G401 (cell line): ENCODE data around the gene SEMA3E. TPM values are rescaled to one million over a fixed set of nuclear protein-coding genes. Genes with fewer than 3 reads are reported as not detected.

Experiments used
- DNase-seq: peaks from one replicate; pipeline ENCODE4 v3.0.0-alpha.2; 2015; ENCODE audit warnings: low spot score
- in situ Hi-C: cut with HindIII; loops from 2 replicates; pipeline ENCODE4 v1.10.0; 2016; ENCODE audit warnings: low sequenced_read_pairs, mixed read lengths
- total RNA-seq: library from RNA; depleted of rRNA; stranded (reverse); fragments of >200 nt; shearing (Covaris generic); gene quantifications from 2 replicates; pipeline ENCODE4 v1.2.3, GENCODE V29; 2014

SEMA3E gene
- total RNA-seq, 1 experiment from 2014 or later, result 0.47 TPM

DNA sequence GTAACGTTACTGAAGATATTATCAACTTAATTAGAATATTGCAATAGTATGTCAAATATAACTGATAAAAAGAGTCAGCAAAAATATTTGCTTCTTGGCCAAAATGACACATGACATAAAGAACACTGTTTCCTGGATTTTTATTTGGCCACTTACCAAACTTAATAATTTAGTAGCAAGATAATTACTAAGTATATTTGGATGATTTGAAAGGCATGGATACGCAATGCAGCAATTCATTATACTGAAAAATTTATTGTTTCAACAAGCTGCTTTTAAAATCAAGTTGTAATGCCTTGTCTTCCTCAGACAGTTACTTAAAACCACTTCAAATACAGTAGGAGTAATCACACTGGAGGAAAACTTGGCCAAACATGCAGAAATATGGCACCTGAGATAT is 234.0 kb downstream of the SEMA3E start:
- in situ Hi-C loops, result no loop called here
- no peak for DNase-seq

DNA sequence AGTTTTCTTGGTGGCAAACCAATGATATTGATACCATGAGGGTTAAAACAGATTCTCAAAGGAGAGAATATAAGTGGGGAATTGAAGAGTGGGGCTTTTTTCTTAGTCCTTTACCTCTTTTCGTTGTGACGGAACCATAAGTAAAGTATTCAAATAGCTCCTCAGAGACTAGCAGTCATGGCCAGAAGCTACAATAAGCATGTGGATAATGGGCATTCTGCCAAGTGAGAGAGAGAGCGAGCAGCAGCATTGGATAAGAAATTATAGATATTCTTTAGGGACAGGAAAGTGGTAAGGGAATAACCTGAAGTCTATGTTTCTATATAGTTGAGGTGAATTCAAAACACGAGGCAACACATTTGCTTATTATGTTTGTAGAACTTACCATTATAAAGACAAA is 235.1 kb downstream of the SEMA3E start:
- DNase-seq, result peak; percentile 15
- in situ Hi-C loops, result no loop called here

GRCh38 chr7:83413424-83413823 is 235.5 kb downstream of the SEMA3E start:
- in situ Hi-C loops, result no loop called here
- no peak for DNase-seq

GRCh38 chr7:83410989-83411591 is 237.8 kb downstream of the SEMA3E start:
- peak; percentile 43 for DNase-seq
- in situ Hi-C loops, result no loop called here

GRCh38 chr7:83394776-83395175 is 254.2 kb downstream of the SEMA3E start:
- in situ Hi-C loops, result no loop called here
- DNase-seq, result no peak

DNA sequence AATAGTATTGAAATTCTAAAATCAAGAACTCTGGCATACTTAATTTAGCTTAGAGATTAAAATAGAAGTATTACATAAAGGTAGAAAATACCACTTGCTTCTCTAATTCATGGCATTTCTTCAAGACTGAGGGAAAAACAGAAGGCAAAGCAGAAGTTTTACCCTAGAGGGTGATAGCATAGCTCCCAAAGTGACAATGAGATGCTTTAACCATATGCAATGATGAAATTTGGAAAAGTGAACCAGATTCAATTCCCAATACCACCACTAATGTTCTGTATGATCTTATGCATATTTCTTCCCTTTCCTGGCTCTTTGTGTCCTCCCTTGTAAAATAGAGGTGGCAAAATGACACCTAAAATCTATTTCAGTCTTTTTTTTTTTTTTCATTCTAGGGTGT is 260.5 kb downstream of the SEMA3E start:
- in situ Hi-C loops, result no loop called here
- DNase-seq, result no peak

DNA sequence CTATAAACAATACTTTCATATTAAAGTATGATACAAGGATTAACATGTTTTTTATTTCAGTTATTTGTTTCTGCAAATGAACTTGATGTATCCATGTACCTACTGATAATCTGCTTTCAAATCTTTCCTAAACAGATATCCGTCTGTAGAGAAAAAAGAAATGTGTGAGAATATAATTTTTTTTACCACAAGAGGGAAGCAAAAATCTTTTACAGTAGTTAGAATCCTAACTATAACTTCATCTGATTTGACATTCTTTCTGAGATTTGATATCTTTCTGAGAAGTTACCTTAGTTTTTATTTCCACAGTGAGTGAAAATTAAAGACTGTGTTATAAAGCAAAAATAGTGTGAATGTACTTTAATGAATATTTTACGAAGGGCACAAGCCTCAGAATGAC is 282.3 kb downstream of the SEMA3E start:
- no peak for DNase-seq
- in situ Hi-C loops, result no loop called here

DNA sequence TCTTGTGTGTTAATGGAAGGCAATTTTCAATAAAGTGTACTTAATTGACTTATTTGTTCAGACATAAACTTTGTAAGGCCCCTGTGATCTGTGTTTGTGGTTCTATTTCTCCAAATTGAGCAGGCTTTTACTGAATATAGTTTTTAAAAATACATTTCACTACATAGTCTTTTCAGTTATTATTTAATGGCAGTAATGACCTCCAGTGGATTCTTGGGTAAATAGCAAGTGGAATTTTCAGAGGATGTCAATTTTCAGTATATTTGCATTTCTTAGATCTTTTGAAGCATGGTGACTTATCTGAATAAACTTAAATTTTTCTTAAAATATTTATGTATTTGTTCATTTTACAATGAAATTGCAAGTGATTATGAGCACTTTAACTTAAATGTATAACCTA is 283.2 kb downstream of the SEMA3E start:
- in situ Hi-C loops, result no loop called here

DNA sequence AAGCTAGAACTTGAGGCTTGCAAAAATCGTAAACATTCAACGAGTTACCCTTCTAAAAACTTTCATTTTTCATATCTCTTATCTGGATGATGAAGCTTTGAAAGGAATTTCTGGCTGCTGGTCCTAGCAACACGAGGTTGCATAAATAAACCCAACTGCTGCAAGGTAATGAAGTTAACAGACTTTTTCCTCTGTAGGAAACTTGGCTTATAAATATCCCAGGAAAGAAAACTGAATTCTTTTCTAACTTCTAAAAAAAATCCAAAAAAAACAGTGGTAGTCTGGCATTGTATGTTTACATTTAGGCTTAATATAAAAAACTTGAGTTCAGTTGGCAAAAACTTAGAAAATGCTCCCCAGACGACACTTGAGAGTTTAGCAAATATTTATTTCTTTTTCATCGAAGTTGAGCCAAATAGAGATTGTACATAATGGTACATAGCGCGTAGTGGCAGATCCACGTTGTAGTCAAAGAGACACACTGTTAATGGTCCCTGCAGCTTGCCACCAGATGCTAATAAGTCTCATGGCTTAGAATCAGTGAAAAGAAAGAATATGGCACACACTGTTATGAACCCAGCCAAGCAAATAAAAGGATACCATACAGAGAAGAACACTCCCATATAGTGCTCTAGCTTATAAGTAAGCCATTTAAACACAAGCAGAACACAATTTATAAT is 285.9 kb downstream of the SEMA3E start:
- in situ Hi-C loops, result no loop called here
- no peak for DNase-seq

More for the DNA sequence above, 283.2 kb downstream of the SEMA3E start:
- no peak for DNase-seq

DNA sequence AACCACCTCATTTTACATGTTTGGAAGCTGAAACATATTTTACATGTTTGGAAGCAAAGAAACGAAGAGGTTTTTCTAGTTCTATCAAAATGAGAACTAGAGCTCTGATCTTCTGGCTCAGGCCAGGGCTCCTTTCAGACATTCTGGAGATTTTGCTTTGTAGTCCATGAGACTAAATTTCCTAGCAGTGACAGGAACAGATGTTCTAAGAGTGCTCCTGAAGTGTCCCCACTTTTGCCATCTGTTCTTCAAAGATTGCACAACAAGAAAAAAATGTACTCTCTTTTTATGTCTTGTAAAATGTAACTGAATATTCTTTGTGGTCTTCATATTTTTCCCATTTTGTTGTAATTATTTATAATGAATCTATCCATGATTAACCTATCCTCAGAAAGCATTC is 289.8 kb downstream of the SEMA3E start:
- peak; percentile 6 for DNase-seq
- in situ Hi-C loops, result no loop called here

- no peak for DNase-seq
- in situ Hi-C loops, result no loop called here
Measured at GRCh38 chr7:83355143-83355542, 293.8 kb downstream of the SEMA3E start.

DNA sequence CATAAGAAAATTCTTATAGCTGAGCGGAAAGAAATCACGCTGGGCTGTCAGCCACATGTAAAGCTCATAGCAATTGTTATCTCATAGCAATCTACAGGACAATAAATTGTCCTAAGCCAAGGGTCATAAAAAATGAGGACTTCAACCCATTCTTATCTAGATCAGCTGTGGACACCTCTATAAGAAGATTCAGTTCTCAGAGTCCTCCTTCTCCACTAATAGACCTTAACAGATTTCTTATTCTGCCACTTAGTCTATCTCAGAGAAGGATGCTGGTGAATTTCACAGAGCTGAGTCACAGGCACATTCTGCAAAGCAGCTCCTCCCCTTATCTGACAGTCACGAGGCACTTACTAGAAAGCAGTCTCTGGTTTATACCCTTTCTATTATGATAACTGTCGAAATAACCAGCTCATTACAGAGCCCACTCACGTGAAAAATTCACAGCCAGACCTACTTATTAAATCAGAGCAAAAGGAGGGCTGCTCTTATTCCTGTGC is 300.9 kb downstream of the SEMA3E start:
- in situ Hi-C loops, result no loop called here
- DNase-seq, result no peak

DNA sequence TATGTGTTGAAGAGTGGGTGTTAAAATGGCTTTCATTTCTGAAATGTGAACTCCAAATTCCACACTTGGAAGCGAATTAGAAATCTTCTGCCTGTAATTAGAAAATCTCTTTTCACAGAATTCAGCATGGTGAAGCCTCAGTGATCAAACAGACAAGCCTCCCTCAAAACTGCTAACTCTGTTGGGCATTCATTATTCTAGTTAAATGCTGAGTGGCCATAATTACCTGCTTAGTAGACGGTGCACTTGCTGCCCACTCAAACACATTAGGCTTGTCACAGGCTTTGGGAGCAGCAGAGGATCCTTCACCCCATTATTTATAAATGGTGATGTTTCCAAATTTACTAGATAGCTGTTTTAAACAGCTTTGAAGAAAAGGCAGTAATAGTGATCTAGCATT is 309.0 kb downstream of the SEMA3E start:
- no peak for DNase-seq
- in situ Hi-C loops, result no loop called here

- in situ Hi-C loops, result no loop called here
- DNase-seq, result no peak
Measured at GRCh38 chr7:83338277-83338950, 310.5 kb downstream of the SEMA3E start.

DNA sequence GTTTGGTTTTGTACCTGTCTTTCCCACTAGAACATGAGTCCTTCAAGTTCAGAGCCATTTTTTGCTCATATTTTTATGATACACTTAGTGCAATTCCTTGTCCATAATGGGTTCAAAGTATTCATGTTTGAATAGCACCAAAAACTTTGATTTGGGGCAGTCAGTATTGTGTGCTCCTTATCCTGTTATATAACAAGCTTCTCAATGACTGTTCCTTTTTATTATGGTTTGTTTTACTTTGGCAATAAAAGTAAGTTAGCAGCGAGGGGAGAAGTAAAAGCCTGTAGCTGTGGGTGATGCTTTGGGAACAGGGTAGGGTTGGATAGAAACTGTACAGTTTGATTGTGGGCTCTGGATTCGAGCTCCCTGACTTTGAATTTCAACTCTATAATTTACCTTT is 311.9 kb downstream of the SEMA3E start:
- no peak for DNase-seq

DNA sequence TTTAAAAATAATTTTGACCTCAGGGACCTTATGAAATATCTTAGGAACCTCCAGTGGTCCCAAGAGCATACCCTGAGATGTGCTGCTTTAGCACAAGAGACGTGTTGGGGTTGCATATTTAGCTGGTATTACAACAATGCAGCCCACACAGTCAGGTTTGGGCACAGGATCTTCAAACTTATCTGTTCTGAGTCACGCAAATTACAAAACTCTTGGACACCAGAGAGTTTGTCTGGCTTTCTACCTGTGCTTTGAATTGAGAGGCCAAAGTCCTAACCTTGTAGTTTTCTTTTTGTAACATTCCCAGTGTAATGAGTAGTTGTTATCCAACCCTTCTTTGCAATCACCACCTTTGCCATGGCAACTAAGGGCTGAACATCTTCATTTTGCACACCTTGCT is 322.7 kb downstream of the SEMA3E start:
- no peak for DNase-seq
- in situ Hi-C loops, result no loop called here

More for the DNA sequence above, 311.9 kb downstream of the SEMA3E start:
- in situ Hi-C loops, result no loop called here

DNA sequence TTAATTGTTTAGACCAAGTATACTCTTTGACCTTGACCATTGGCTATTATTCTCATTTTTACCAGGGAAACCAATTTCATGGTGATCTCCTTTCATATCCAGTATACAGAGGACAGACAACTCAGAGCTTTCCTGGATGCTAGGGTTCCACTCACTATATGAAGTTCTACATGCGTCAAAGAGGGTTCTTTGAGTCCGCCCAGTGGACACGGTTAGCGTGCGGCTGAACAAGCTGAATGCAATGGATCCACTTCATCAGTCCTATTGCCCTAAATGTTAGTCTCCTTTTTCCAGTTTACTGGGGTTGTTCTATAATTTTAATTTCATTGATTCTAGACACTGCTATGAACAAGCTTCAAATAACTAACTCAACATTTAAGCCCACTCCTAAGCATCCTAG is 323.9 kb downstream of the SEMA3E start:
- DNase-seq, result no peak
- in situ Hi-C loops, result no loop called here

- in situ Hi-C loops, result no loop called here
- no peak for DNase-seq
Measured at GRCh38 chr7:83324596-83324995, 324.3 kb downstream of the SEMA3E start.

- DNase-seq, result no peak
- in situ Hi-C loops, result no loop called here
Measured at GRCh38 chr7:83321011-83321410, 327.9 kb downstream of the SEMA3E start.

DNA sequence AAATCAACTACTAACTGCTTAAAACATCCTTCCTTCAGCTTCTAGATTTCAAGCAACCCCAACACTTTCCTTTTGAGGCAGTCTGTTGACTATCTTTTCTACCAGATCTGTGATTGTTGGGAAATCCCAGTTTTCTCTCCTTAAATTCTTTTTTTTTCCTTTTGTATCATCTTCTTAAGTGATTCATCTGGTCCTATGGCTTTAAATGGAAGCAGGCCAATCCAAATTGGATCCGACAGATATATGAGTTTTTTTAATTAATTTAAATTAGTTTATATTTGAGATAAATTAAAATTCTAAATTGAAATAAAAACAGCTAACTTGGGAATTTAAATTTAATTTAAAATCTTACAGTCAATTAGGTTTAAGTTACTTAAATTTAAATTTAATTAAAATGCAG is 335.0 kb downstream of the SEMA3E start:
- in situ Hi-C loops, result no loop called here
- no peak for DNase-seq
